Stomach smooth muscle (tissue), 2 donors: ENCODE measurements around the gene ST6GAL1.

Experiments used
- H3K27ac ChIP-seq: one replicate; pipeline ENCODE4 v1.7.0; 2013; ENCODE audit warnings: mild to moderate bottlenecking, low read length, inconsistent platforms
- H3K27me3 ChIP-seq, 2 donors: one replicate each; pipeline ENCODE4 v1.7.0; 2013; ENCODE audit warnings: low read length in 2 of 2; ENCODE audit not compliant: insufficient read depth in 2 of 2, control insufficient read depth in 1 of 2
- H3K36me3 ChIP-seq, 2 donors: one replicate each; pipeline ENCODE4 v1.7.0; 2013; ENCODE audit warnings: low read length in 2 of 2; ENCODE audit not compliant: control insufficient read depth in 2 of 2, insufficient read depth in 2 of 2
- H3K4me1 ChIP-seq: one replicate; pipeline ENCODE4 v1.7.0; 2013; ENCODE audit warnings: low read length; ENCODE audit not compliant: control insufficient read depth, insufficient read depth
- H3K4me3 ChIP-seq, 2 donors: one replicate each; pipeline ENCODE4 v1.7.0; 2013; ENCODE audit warnings: low read length in 2 of 2
- H3K9ac ChIP-seq, 2 donors: one replicate each; pipeline ENCODE4 v1.7.0; 2013; ENCODE audit warnings: low read length in 2 of 2, mild to moderate bottlenecking in 1 of 2
- H3K9me3 ChIP-seq, 2 donors: one replicate each; pipeline ENCODE4 v1.7.0; 2013; ENCODE audit warnings: low read length in 2 of 2; ENCODE audit not compliant: control insufficient read depth in 2 of 2
- donor health status: healthy.
- donor health status: Pancreatic carcinoma.

The ST6GAL1 gene

GRCh38 chr3:187080799-187081450 is 150.6 kb downstream of the ST6GAL1 start:
- Histone ChIP-seq H3K4me1 (no peaks in the 10 kb centered on the region), H3K4me3 (no peak overlapping the region), H3K27me3 (no peaks in the 10 kb centered on the region), H3K9ac (no peak overlapping the region), H3K36me3 (peaks cover 0 to 2% of the 10 kb centered on the region in 2 donors), H3K27ac (no peak overlapping the region), H3K9me3 (no peaks in the 10 kb centered on the region)

DNA sequence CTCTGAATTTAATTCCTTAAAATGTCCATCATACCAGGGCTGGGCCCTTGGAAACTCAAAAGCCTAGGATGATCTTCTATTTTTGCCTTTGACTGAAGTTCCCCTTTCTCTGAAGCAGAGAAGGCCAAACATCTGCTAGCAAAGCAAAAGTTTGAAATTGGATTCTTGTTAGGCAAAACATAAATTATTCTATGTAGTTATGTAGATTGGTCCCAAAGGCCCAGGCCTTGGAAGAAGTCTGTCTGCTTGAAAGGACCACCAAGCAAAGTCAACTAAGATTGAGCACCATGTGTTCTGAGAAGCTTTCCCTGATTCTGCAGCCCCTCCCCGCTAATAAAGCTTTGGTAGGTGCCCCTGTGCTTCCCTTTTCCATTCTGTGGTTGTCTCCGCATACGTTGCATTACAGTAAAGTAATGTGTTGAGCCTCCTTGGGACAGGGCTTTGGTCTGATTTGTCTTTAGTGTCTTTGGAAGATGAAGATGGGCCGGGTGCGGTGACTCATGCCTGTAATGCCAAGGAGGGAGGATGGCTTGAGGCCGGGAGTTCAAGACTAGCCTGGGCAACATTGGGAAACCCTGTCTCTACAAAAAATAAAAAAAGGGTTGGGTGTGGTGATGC is 152.5 kb downstream of the ST6GAL1 start:
- no peaks in the 10 kb centered on the region for H3K4me1 ChIP-seq
- H3K4me3 ChIP-seq: no peak overlapping the region
- no peaks in the 10 kb centered on the region for H3K27me3 ChIP-seq
- H3K27ac ChIP-seq: no peak overlapping the region
- H3K9me3 ChIP-seq: peaks cover 0 to 8% of the 10 kb centered on the region in 2 donors
- H3K36me3 ChIP-seq: no peaks in the 10 kb centered on the region
- no peak overlapping the region for H3K9ac ChIP-seq

DNA sequence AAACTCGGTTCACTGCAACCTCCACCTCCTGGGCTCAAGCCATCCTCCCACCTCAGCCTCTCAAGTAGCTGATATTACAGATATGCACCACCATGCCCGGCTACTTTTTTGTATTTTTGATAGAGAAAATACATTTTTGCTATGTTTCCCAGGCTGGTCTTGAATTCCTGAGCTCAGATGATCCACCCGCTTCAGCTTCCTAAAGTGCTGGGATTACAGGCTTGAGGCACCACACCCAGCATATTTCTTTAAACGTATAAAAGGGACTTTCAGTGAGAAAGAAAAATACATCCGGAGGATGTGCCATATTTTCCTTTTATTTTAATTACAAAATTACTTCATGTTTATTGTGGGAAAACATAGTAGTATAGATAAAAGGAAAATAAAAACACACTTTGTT is 153.8 kb downstream of the ST6GAL1 start:
- Histone ChIP-seq H3K9ac (no peak overlapping the region), H3K27me3 (no peaks in the 10 kb centered on the region), H3K36me3 (no peaks in the 10 kb centered on the region), H3K9me3 (peaks cover 0 to 13% of the 10 kb centered on the region in 2 donors), H3K4me3 (no peak overlapping the region), H3K4me1 (no peaks in the 10 kb centered on the region), H3K27ac (no peak overlapping the region)

- no peaks in the 10 kb centered on the region for H3K36me3 ChIP-seq
- H3K4me3 ChIP-seq: no peak overlapping the region
- H3K27me3 ChIP-seq: no peaks in the 10 kb centered on the region
- H3K4me1 ChIP-seq: no peaks in the 10 kb centered on the region
- H3K9ac ChIP-seq: no peak overlapping the region
- H3K27ac ChIP-seq: no peak overlapping the region
- H3K9me3 ChIP-seq: peaks cover 0 to 13% of the 10 kb centered on the region in 2 donors
These were observed 154.3 kb downstream of the ST6GAL1 start for GRCh38 chr3:187084580-187084979.

DNA sequence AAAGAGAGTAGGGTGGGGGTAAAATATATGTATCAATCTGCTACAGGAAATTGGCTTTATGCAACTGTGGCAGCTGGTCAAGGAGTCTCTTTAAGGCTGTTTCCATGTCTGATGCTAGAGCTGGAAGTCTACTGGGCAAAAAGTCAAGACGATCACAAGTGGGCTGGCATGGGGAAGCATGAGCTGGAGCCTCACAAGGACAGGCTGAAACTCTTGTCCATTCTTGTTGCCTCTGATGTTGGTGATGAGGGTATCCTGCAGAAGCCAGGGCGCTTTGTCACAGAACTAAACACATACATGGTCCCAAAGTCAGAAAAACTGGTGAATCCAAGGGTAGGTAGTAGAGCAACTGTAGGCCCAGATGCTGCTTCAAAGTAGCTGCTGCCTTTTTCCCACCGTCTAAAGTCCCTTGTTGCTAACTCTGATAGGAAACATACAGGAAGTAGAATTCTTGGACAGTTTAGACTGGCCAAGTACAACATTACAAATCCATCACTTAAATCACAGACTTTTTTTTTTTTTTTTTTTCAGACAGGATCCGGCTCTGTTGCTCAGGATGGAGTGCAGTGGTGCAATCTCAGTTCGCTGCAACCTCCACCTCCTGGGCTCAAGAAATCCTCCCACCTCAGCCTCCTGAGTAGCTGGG is 154.8 kb downstream of the ST6GAL1 start:
- no peaks in the 10 kb centered on the region for H3K4me1 ChIP-seq
- H3K9me3 ChIP-seq: peaks cover 0 to 13% of the 10 kb centered on the region in 2 donors
- H3K27me3 ChIP-seq: no peaks in the 10 kb centered on the region
- H3K36me3 ChIP-seq: no peaks in the 10 kb centered on the region
- no peak overlapping the region for H3K9ac ChIP-seq
- no peak overlapping the region for H3K27ac ChIP-seq
- H3K4me3 ChIP-seq: no peak overlapping the region

DNA sequence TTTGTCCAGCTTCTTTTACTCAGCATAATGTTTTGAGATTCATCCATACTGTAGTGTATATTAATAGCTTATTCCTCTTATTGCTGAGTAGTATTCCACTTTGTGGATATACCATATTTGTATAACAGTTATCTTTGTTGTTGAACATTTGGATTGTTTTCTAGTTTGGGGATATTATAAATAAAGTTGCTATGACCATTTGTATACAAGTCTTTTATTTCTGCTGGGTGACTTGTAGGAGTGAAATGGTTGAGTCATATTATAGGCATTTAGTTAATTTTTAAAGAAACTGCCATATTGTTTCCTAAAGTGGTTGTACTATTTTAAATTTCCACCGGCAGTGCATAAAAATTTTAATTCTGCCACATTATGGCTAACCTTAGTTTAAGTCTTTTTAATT is 155.6 kb downstream of the ST6GAL1 start:
- Histone ChIP-seq H3K36me3 (no peaks in the 10 kb centered on the region), H3K4me3 (no peak overlapping the region), H3K9ac (no peak overlapping the region), H3K27me3 (no peaks in the 10 kb centered on the region), H3K4me1 (no peaks in the 10 kb centered on the region), H3K27ac (no peak overlapping the region), H3K9me3 (peaks cover 0 to 13% of the 10 kb centered on the region in 2 donors)

DNA sequence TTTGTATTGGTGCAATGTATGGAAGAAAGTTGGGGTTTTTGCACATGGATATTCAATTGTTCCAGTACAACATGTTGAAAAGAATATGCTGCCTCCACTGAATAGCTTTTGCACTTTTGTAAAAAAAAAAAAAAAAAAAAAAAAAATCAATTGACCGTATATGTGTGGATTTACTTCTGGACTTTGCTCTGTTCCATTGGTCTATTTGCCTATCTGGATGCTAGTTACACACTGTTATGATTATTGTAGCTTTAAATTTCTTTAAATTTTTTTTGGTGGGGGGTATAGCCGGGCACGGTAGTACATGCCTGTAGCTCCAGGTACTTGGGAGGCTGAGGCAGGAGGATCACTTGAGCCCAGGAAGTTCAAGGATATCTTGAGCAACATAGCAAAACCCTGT is 156.5 kb downstream of the ST6GAL1 start:
- no peaks in the 10 kb centered on the region for H3K4me1 ChIP-seq
- H3K36me3 ChIP-seq: no peaks in the 10 kb centered on the region
- H3K4me3 ChIP-seq: no peak overlapping the region
- H3K27ac ChIP-seq: no peak overlapping the region
- no peak overlapping the region for H3K9ac ChIP-seq
- H3K9me3 ChIP-seq: peaks cover 0 to 13% of the 10 kb centered on the region in 2 donors
- H3K27me3 ChIP-seq: no peaks in the 10 kb centered on the region

DNA sequence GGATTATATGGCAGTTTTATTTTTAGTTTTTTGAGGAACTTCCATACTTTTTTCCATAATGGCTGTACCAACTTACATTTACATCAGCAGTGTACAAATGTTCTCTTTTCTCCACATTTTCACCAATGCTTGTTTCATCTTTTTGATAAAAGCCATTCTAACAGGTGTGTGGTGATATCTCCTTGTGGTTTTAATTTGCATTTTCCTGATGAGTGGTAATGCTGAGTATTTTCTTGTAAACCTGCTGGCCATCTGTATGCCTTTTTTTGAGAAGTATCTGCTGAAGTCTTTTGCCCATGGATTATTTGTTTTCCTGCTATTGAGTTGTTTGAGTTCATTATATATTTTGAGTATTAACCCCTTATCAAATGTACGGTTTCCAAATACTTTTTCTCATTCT is 158.4 kb downstream of the ST6GAL1 start:
- Histone ChIP-seq H3K9me3 (peaks cover 0 to 13% of the 10 kb centered on the region in 2 donors), H3K4me1 (no peaks in the 10 kb centered on the region)

GRCh38 chr3:187093320-187093719 is 163.0 kb downstream of the ST6GAL1 start:
- Histone ChIP-seq H3K36me3 (no peaks in the 10 kb centered on the region), H3K4me1 (no peaks in the 10 kb centered on the region), H3K27me3 (no peaks in the 10 kb centered on the region), H3K9me3 (peaks cover 0 to 1% of the 10 kb centered on the region in 2 donors), H3K9ac (no peak overlapping the region), H3K4me3 (no peak overlapping the region), H3K27ac (no peak overlapping the region)

More for the DNA sequence above, 158.4 kb downstream of the ST6GAL1 start:
- Histone ChIP-seq H3K27ac (no peak overlapping the region), H3K4me3 (no peak overlapping the region), H3K36me3 (no peaks in the 10 kb centered on the region), H3K9ac (no peak overlapping the region), H3K27me3 (no peaks in the 10 kb centered on the region)

DNA sequence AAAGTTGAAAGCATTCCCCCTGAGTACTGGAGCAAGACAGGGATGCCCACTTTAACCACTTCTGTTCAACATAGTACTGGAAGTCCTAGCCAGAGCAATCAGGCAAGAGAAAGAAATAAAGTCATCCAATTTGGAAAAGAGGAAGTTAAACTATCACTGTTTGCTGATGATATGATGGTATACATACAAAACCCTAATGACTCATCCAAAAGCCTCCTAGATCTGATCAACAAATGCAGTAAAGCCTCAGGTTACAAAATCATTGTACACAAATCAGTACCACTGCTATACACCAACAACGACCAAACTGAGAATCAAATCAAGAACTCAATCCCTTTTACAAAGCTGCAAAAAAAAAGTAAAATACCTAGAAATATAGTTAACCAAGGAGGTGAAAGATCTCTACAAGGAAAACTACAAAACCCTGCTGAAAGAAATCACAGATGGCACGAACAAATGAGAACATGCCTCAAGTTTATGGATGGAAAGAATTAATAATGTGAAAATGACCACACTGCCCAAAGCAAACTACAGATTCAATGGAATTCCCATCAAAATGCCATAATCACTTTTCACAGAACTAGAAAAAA is 168.7 kb downstream of the ST6GAL1 start:
- Histone ChIP-seq H3K36me3 (no peaks in the 10 kb centered on the region), H3K4me3 (no peak overlapping the region), H3K9ac (no peak overlapping the region), H3K27ac (no peak overlapping the region), H3K27me3 (no peaks in the 10 kb centered on the region), H3K4me1 (peaks cover 8% of the 10 kb centered on the region), H3K9me3 (no peaks in the 10 kb centered on the region)
